HS-27A (cell line): Measurements from ENCODE around the gene NUP62CL.
A peak's percentile ranks its signal among the peaks of the same experiment; 100 is the strongest.

Experiments
- DNase-seq: peaks from one replicate; pipeline ENCODE4 v3.0.0-alpha.2; 2012; ENCODE audit warnings: low read depth, missing footprints

Gene NUP62CL

DNA sequence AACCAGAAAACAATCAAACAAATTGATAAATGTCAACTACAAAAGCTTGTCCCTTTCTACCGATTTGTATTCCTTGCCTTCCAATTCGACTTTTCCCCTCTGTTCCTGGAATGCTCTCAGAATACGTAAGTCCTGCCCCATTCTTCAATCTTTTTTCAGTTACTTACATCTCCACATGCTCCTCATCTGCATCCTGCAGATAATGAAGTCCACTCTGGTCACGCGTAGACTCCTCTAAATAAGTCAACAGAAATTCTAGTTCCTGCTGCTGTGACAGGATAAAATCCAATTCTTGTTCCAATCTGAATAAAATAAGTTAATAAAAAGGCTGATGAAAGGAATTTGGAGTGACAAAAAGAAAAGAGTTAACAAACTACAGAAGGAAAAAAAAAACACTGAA lies 53.2 kb downstream of the NUP62CL start:
- DNase-seq, result no peak

DNA sequence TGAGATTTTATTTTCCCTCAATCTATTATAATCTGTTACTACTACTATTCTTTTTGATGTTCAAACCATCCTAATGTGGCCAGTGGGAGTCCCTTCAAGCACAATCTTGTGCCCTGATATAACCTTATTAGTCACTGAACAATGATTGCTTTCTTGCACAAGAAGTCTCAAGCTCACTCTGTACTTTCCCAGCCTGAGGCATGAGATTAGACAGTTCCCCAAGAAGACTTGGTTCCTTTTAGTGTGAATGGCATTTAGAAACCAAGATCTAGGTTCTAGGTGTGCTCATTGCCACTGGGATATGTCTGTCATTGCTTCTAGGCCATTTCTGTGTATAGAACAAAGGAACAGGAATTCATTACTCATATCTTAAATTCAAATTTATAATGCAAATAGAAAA lies 59.6 kb downstream of the NUP62CL start:
- DNase-seq, result no peak

DNA sequence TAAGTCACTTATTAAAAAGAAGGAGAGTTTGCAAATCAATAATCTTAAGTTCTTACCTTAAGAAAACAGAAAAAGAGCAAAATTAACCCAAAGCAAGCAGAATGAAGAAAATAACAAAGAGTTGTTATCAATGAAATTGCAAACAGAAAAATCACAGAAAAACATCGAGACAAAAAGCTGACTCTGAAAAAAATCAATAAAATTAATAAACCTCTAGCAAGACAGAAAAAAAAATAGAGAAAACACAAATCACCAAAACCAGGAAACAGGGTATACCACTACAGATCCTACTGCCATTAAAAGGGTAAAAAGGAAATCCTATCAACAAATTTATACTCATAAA lies 70.3 kb downstream of the NUP62CL start:
- no peak for DNase-seq

DNA sequence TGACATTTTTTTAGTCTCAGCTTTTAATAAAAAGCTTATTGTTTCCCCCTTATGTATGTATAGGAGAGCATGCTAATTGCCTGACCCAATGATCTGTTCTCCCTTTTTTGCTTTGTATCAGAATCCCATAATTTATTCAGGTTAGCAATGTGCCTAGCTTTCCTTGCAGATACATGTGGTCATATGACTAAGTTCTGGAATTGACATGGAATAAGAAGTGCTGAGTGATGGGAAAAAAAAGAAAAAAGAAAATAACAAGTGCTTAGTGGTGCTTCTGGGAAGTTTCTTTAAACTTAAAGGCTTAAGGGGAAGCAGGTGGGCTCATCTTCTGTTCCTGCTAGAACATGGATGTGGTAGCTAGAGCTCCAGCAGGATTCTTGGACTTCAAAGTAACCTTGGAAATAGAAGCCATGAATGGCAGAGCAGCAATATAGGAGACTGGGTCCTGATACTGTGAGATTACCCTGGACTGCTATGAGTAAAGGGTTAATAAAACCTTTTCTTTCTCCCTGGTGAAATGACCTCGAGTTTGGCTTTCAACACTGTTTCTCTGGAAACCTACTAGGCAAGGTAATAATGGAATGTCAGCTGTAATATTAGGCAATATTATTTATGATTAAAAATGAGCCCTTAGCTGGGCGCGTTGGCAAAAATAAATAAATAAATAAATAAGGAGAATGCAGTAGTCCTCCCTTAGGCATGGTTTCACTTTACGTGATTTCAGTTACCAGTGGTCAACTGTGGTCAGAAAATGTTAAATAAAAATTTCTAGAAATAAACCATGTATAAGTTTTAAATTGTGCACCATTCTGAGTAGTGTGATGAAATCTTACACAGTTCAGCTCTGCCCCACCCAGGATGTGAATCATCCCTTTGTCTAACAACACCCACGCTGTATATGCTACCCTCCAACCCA lies 70.9 kb downstream of the NUP62CL start:
- DNase-seq, result no peak

DNA sequence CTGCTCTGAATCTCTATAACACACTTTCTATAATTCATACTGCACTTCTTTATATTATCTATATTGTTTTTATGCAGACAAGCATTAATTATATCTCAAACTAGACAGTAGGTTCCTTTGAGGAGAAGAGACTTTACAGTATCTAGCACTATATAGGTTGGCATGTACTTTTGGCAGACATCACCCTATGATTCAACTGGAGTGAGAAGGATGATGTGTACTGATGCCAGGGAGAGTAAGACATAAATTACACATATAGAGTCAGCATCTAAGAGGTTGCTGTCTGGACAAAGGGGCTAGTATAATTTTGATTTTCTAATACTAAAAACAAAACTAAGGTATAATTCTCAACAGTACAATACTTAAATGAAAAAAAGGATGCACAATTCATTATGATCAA lies 82.5 kb downstream of the NUP62CL start:
- DNase-seq, result no peak

DNA sequence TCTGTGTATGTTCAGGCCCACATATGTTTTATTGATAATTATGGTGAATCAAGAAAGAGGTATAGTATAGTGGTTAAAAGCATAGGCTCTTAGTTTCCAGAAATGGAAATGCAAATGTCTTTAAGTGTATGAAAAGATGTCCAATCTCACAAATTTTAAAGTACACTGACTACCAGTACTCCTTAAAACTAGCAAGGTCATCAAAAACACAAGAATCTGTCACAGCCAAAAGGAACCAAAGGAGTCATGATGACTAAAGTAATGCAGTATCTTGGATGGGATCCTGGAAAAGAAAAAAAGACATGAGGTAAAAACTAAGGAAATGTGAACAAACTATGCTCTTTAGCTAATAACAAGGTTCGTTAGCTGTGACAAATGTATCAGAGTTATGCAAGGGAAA lies 87.0 kb downstream of the NUP62CL start:
- no peak for DNase-seq

DNA sequence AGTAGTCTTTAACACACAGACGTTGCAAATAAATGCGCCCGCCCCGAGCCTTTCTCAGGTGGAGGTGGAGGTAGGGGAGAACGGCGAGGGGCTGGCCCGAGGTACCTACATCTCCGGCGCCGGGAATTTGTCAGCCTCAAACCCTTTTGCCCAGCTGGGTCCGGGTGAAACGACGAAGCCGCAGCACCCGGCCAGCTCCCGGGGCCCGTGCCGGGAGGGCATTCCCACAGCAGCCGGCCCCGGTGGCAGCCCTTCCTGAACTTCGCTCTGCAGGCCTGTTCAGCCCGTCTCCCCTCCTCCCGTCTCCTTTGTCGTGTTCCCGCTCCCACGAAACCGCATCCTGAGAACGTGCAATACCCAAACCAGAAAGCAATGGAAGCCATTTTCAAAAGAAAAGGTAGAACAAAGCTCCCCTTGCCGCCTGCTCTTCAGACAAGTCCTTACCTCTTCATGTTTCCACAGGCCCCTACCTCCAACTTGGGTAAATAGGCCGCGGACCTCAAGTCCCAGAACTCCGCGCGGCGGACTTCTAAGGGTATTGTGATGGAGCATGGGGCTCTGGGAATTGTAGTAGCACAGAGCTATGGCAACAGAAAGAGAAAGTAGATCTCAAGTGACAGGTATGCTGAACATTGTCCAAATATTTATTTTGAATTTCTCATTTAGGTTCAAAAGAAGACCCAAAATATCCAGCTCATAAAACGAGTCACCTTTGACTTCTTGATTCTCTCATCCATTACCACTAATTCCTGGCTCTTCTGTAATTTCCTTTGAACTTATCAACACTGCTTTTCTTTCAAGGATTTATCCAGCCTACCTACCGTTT lies 87.7 kb downstream of the NUP62CL start, which contains the start of gene RBM41:
RBM41 (minus strand) TSS at position 501 of the 826 bp plus-strand sequence; CDS start at position 452, 49 bp downstream.
- DNase-seq, result peak; percentile 30

DNA sequence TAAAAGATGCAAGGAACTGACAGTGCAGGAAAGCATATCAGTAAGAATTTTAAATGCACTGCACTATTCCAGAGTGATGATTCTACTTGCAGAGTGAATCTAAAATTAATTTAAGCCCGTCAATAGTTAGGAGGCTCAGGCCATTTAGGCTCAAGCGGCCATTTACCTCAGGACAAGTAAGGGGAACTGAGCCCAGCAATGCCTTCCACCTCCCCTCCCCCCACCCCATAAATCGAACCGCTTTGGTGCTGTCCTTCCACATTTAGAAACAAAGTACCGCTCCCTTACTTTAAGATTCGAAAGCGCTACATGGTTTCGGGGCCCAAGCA lies 88.3 kb downstream of the NUP62CL start:
- no peak for DNase-seq

DNA sequence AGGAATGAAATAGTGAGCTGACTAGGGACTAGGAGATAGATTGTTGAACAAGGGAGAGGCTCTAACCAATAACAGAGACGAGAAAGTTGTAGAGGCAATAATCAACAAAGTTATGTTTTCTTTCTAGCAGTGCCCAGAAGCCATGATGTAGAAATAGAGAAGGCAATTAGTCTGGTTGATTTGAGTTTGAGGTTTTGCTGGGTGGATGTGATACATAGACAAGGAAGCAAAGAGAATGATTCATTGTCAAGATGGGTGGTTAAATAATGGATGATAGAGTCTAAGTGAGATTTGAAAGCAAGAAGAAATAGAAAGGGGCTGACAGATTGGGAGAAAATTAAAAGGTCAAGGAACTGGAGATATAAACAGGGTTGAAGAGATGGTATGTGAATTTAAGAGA lies 98.8 kb downstream of the NUP62CL start:
- no peak for DNase-seq

DNA sequence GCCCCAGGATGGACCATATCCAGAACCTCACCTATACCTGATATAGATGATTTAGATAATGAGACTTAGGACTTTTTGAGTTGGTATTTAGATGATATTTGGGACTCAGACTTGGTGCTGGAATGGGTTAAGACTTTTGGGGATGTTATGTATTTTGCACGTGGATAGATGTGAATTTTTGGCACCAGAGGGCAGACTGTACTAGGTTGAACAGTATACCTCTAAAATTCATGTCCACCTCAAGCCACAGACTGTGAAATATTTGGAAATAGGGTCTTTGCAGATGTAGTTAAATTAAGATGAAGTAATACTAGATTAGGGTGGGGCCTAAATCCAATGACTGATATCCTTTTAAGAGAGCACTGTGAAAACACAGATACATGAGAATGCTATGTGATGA lies 103.3 kb downstream of the NUP62CL start:
- DNase-seq, result no peak

DNA sequence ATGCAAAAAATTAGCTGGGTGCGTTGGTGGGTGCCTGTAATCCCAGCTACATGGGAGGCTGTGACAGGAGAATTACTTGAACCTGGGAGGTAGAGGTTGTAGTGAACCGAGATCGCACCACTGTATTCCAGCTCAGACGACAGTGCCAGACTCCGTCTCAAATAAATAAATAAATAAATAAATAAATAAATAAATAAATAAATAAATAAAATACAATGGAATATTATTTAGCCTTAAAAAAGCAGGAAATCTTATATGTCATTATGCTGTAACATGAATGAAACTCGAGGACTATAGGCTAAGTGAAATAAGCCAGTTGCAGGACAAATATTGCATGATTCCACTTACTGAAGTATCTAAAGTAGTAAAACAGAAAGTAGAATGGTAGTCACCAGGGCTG lies 130.1 kb downstream of the NUP62CL start:
- no peak for DNase-seq
